ENCODE measurements around the gene PCBP4. TPM values are rescaled to one million over a fixed set of nuclear protein-coding genes. Genes with fewer than 3 reads are reported as not detected.
A peak's percentile ranks its signal among the peaks of the same experiment; 100 is the strongest.

The PCBP4 gene
- total RNA-seq, 1 experiment from 2014 or later = 48.8 TPM

DNA sequence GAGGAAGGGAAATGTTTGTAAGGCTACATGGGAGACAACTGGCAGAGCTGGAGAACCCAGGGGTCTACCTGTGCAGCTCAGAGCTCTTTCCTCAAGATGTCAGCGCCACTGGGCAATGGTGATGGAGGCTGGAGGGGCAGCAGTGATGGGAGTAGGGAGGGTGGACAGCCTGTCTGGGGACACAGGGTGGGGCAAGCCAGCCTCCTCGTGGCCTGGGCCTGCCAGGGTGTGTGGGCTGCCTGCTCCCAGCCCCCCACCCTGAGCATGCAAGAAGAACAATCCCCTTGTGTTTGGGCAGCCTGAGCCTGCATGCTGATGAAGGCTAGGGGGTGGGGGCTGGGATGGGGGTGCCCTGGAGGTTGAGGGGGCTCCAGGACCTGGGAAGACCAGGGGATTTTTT is 1.2 kb downstream of the PCBP4 start:
- ChIA-PET RAD21 (ENCODE audit: low non-redundant PET in 1 of 2, low total read pairs in 2 of 2, uncharacterized antibody in 2 of 2, unreplicated experiment in 2 of 2) (no interaction called here), CTCF (interaction anchor here (1.3 to 1.5 kb wide), 3 partner anchors 8 to 24 kb away, joined by 4 read pairs; partner anchors contain the start of genes ABHD14A, ABHD14B, PARP3 and RRP9), POLR2A (no interaction called here)
- Histone ChIP-seq H3K9me3 (ENCODE audit: control insufficient read depth in 1 of 2, insufficient read depth in 1 of 2, low read depth in 1 of 2, low read length in 2 of 2) (no peaks in the 10 kb centered on the region), H3K4me1 (ENCODE audit: control insufficient read depth in 1 of 2, insufficient read depth in 2 of 2, low read length in 2 of 2) (peaks cover 23 to 45% of the 10 kb centered on the region in 2 experiments), H3K27me3 (ENCODE audit: insufficient read depth, low read length) (no peaks in the 10 kb centered on the region), H3K9ac (ENCODE audit: low read length) (no peak overlapping the region), H3K4me2 (ENCODE audit: low read length) (peak overlapping the region; percentile 90; the same call in 1 of the 2 replicates), H3K36me3 (ENCODE audit: control insufficient read depth in 1 of 2, insufficient read depth in 2 of 2, low read length in 2 of 2) (peaks cover 2 to 10% of the 10 kb centered on the region in 2 experiments; a peak in 2 of 4 replicates), H3K9me2 (ENCODE audit: insufficient read depth) (no peaks in the 10 kb centered on the region), H3K27ac (ENCODE audit: low read depth, low read length) (no peak overlapping the region), H3K4me3 (replicated peaks in 1 of 2; ENCODE audit: low read depth in 1 of 2, low read length in 2 of 2) (no peak overlapping the region), H3K79me2 (ENCODE audit: insufficient read depth, low read length) (peaks cover 18% of the 10 kb centered on the region), H4K20me1 (ENCODE audit: insufficient read depth) (0 out of 2 replicates have a peak, but pooled peaks cover 4% of the 10 kb centered on the region), H2AFZ (ENCODE audit: low read depth, low read length, poor library complexity, severe bottlenecking) (no peak overlapping the region)
- intact Hi-C loops (cut with micrococcal nuclease) = no loop called here
- ATAC-seq (no peak), DNase-seq (ENCODE audit: low read depth, low spot score) (no peak)
- TF ChIP-seq EGR1 (IDR thresholded peaks at IDR 0.05; ENCODE audit: low read depth) (no peak), FOSL1 (IDR thresholded peaks at IDR 0.05; ENCODE audit: low read depth) (no peak), EZH2 (IDR thresholded peaks at IDR 0.05) (no peak), EZH2phosphoT487 (IDR thresholded peaks at IDR 0.05; ENCODE audit: borderline replicate concordance) (no peak)
- BruUV-seq (replicated peaks) = no TSS peak

DNA sequence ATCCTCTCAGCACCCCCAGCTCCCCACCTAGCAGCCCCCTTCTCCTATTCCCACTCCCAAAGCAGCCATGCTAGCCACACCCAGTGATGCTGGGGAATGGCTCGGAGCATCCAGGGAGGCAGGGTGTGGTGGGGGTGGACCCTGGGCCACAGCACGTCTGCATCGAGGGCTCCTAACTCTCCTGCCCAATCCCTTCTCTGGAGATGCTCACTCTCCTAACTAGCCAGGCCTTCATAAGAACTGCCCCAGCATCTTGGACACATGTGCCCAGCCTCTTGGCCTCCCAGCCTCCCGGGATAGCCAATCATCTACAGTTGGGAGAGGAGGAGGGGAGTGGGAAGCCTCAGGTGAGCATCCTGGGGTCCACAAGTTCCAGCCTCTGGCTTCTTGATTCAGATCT is 2.7 kb downstream of the PCBP4 start:
- no peaks in the 10 kb centered on the region for H3K27me3 ChIP-seq (ENCODE audit: insufficient read depth, low read length)
- TF ChIP-seq EGR1 (IDR thresholded peaks at IDR 0.05; ENCODE audit: low read depth) = no peak
- TF ChIP-seq ZNF274 (IDR thresholded peaks at IDR 0.05; ENCODE audit: low read depth, low read length) = no peak
- no peak overlapping the region for H3K9ac ChIP-seq (ENCODE audit: low read length)
- no peaks in the 10 kb centered on the region for H3K9me2 ChIP-seq (ENCODE audit: insufficient read depth)
- DNase-seq (ENCODE audit: low read depth, low spot score) (no peak), ATAC-seq (no peak)
- no peak overlapping the region for H2AFZ ChIP-seq (ENCODE audit: low read depth, low read length, poor library complexity, severe bottlenecking)
- CTCF ChIA-PET = interaction anchor here (1.2 kb wide), 1 partner anchor 23 kb away, joined by 3 read pairs; the partner anchor contains the start of gene RRP9
- H3K4me2 ChIP-seq (ENCODE audit: low read length) = no peak overlapping the region
- RAD21 ChIA-PET (ENCODE audit: low non-redundant PET in 1 of 2, low total read pairs in 2 of 2, uncharacterized antibody in 2 of 2, unreplicated experiment in 2 of 2) = no interaction called here
- no peak overlapping the region for H3K27ac ChIP-seq (ENCODE audit: low read depth, low read length)
- H4K20me1 ChIP-seq (ENCODE audit: insufficient read depth) = no peaks in the 10 kb centered on the region
- no peaks in the 10 kb centered on the region for H3K9me3 ChIP-seq (ENCODE audit: control insufficient read depth in 1 of 2, insufficient read depth in 1 of 2, low read depth in 1 of 2, low read length in 2 of 2)
- peaks cover 3% of the 10 kb centered on the region; the same call in 1 of the 2 replicates for H3K79me2 ChIP-seq (ENCODE audit: insufficient read depth, low read length)
- H3K4me3 ChIP-seq (replicated peaks in 1 of 2; ENCODE audit: low read depth in 1 of 2, low read length in 2 of 2) = no peak overlapping the region
- no TSS peak for BruUV-seq (replicated peaks)
- intact Hi-C loops (cut with micrococcal nuclease) = no loop called here
- POLR2A ChIA-PET = no interaction called here
- H3K4me1 ChIP-seq (ENCODE audit: control insufficient read depth in 1 of 2, insufficient read depth in 2 of 2, low read length in 2 of 2) = peaks cover 19 to 30% of the 10 kb centered on the region in 2 experiments
- H3K36me3 ChIP-seq (ENCODE audit: control insufficient read depth in 1 of 2, insufficient read depth in 2 of 2, low read length in 2 of 2) = no peaks in the 10 kb centered on the region; a peak in 1 of 4 replicates
